Esophagus squamous epithelium (tissue), 5 donors: Measurements from ENCODE around the gene PPFIA4. TPM values are rescaled to one million over a fixed set of nuclear protein-coding genes. Genes with fewer than 3 reads are reported as not detected.
A peak's percentile ranks its signal among the peaks of the same experiment; 100 is the strongest.
"Not testable (repeated sequence)": the region's sequence is repeated elsewhere in the genome, so short reads cannot be mapped to it uniquely, and the experiment has no call there.

Experiments
- DNase-seq: peaks from one replicate; lab custom pipeline; 2025; lab: John Stamatoyannopoulos, UW
- H3K27ac ChIP-seq, 4 donors: fragments of 200-600 bp; sonication (generic); one replicate each; pipeline ENCODE4 v1.5.1; 2016 to 2019; ENCODE audit warnings: mild to moderate bottlenecking in 1 of 4
- H3K27me3 ChIP-seq, 4 donors: fragments of 200-600 bp; sonication (generic); 1 replicate in 3 of 4; 2 replicates in 1 of 4; pipeline versions ENCODE4 v1.5.1 to v1.6.0; 2017 to 2021; ENCODE audit warnings: antibody characterized with exemption in 1 of 4
- H3K36me3 ChIP-seq, 3 donors: fragments of 200-600 bp; sonication (generic); one replicate each; pipeline ENCODE4 v1.5.1; 2016 to 2019
- H3K4me1 ChIP-seq, 3 donors: fragments of 200-600 bp; sonication (generic); one replicate each; pipeline ENCODE4 v1.5.1; 2017 to 2019
- H3K4me3 ChIP-seq, 4 donors: fragments of 200-600 bp; sonication (generic); 1 replicate in 3 of 4; 2 replicates in 1 of 4; pipeline ENCODE4 v1.5.1; 2016 to 2019; ENCODE audit warnings: mild to moderate bottlenecking in 2 of 4, moderate library complexity in 1 of 4
- H3K9me3 ChIP-seq, 3 donors: fragments of 200-600 bp; sonication (generic); one replicate each; pipeline ENCODE4 v1.5.1; 2016 to 2019
- POLR2A ChIP-seq, 4 donors: fragments of 450-650 bp; IDR thresholded peaks; one replicate each; pipeline ENCODE4 v1.6.1; 2017; ENCODE audit warnings: antibody characterized with exemption in 4 of 4, mild to moderate bottlenecking in 4 of 4, moderate library complexity in 3 of 4
- WGBS, 2 donors: methylation state at CpG; one replicate each; pipeline ENCODE4 v1.1.5; 2018; 5-methylcytosine and 5-hydroxymethylcytosine counted together
- intact Hi-C: fragments of 100-400 bp; cut with DNase I; formaldehyde crosslinking; loops from one replicate; pipeline ENCODE4 v1.15.0; 2022
- total RNA-seq, 4 donors: library from RNA; depleted of rRNA; stranded (reverse); fragments of >200 nt; gene quantifications; one replicate each; pipeline ENCODE4 v1.1.0, GENCODE V29; 2016
- TF ChIP-seq, protein P1 (sequence below), 6 experiments: fragments of 450-650 bp in 4 of 6; fragments of 200-600 bp in 2 of 6; sonication (generic) in 2 of 6; IDR thresholded peaks; one replicate each; pipeline ENCODE4 v1.5.1; 2016 to 2019; ENCODE audit warnings: antibody characterized with exemption in 6 of 6, mild to moderate bottlenecking in 4 of 6, moderate library complexity in 4 of 6
- donor health status: DM: yes; HTN: yes; CAD: no.

PPFIA4 gene
- 1 to 10 TPM in 2 of 4 donors, under 1 TPM in 2; 0.35 to 1.7 (median 0.93) TPM for total RNA-seq

DNA sequence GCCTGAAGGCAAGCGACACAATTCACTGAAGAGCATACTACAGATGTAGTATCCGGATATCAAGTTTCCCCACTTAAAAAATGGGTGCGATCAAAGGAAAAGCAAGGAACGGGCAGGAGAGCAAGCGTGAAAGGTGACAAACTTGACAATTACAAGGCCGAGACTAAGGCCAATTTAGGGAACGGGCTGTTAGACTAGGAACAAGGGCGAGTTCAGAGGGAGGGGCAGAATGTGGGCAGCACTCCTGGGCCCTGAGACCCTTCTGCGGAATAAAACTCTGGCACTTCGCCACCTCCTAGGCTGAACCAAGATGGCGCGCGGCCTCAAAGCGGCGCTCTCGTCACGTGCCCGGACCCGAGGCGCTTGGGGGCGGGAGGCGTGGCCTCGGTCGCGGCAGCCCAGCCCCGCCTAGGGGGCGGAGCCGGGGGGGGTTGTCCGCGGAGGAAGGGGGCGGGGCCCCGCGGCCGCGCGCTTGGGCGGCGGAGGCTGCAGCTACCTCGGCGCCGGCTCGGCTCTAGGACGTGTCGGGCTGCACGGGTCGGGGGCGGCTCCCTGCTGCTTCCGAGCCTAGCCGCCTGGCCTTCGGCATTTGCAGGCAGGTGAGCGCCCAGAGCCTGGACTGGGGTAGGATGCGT, at the start of gene PPFIA4:
Gene PPFIA4 (plus strand): TSS at position 461 of the 635 bp plus-strand sequence. CDS start 12,518 bp downstream, outside the sequence.
- no peak for DNase-seq
- H3K4me3 ChIP-seq = peak within 1 kb of the TSS; percentile 41 to 77 (median 62)
- 63 to 72% methylated on average over 8 of the region's 52 CpGs for WGBS, 2 donors
- H3K27me3 ChIP-seq = peaks cover 0 to 14% (median 0%) of the 10 kb centered on the region in 4 donors
- H3K9me3 ChIP-seq = no peaks in the 10 kb centered on the region
- H3K27ac ChIP-seq = peak within 1 kb of the TSS; percentile 31 to 70 (median 40)
- peaks cover 5 to 37% (median 19%) of the 10 kb centered on the region in 3 donors for H3K36me3 ChIP-seq
- TF ChIP-seq, protein P1, sequence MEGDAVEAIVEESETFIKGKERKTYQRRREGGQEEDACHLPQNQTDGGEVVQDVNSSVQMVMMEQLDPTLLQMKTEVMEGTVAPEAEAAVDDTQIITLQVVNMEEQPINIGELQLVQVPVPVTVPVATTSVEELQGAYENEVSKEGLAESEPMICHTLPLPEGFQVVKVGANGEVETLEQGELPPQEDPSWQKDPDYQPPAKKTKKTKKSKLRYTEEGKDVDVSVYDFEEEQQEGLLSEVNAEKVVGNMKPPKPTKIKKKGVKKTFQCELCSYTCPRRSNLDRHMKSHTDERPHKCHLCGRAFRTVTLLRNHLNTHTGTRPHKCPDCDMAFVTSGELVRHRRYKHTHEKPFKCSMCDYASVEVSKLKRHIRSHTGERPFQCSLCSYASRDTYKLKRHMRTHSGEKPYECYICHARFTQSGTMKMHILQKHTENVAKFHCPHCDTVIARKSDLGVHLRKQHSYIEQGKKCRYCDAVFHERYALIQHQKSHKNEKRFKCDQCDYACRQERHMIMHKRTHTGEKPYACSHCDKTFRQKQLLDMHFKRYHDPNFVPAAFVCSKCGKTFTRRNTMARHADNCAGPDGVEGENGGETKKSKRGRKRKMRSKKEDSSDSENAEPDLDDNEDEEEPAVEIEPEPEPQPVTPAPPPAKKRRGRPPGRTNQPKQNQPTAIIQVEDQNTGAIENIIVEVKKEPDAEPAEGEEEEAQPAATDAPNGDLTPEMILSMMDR (IDR thresholded peaks at IDR 0.05) = peak in 1 of 6 experiments; percentile 7
- TF ChIP-seq POLR2A (IDR thresholded peaks at IDR 0.05) = peak in 1 of 4 donors; percentile 17
- intact Hi-C loops = no loop called here
- H3K4me1 ChIP-seq = peaks cover 6 to 33% (median 8%) of the 10 kb centered on the region in 3 donors

DNA sequence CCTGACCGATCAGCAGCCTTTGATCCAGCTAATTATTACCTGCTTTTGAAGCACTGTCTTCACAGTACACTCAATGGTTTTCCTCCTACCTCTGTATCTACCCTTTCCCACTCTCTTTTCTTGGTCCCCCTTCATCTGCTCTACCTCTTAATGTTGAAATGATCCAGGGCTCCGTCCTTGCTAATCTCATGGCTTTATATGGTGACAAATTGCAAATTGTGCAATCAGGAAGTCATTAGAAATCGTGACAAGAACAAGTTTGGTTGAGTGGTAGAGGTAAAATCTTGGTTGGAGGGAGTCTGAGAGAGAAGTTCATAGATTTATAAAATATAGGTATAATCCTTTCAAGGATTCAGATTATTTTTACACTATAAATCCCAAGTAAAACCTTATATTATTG, 49.7 kb upstream of the PPFIA4 start:
- no peak overlapping the region for H3K27ac ChIP-seq
- intact Hi-C loops = no loop called here
- WGBS, 2 donors = 25 to 34% methylated on average over 3 of the region's 3 CpGs

DNA sequence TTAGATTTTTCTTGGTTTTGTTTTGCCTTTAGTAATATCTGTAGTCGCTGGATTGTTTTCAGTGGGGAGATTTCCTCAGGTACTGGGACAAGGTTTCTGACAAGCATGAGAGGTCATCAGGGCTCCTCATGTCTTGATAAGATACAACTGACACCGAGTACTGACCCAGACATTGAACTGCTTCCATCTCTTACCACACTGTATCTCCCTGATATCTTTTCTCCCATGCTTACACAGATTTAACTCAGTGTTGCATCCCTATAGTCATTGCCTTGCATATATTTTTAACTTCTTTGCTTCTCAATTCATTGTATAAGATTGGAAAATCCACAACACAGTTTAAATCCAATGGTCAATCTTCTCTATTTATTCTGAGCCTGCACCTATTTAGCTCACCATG, 46.8 kb upstream of the PPFIA4 start:
- Histone ChIP-seq H3K4me3 (no peak overlapping the region), H3K27ac (no peak overlapping the region), H3K36me3 (no peaks in the 10 kb centered on the region), H3K9me3 (no peaks in the 10 kb centered on the region), H3K27me3 (peaks cover 0 to 42% (median 0%) of the 10 kb centered on the region in 4 donors), H3K4me1 (peaks cover 0 to 3% (median 0%) of the 10 kb centered on the region in 3 donors)
- TF ChIP-seq POLR2A (IDR thresholded peaks at IDR 0.05) = no peak
- TF ChIP-seq, protein P1 (IDR thresholded peaks at IDR 0.05) = no peak
- intact Hi-C loops = no loop called here
- no peak for DNase-seq
- 85 to 88% methylated on average over 2 of the region's 2 CpGs for whole genome bisulfite sequencing, 2 donors

More for the DNA sequence above, 49.7 kb upstream of the PPFIA4 start:
- TF ChIP-seq POLR2A (IDR thresholded peaks at IDR 0.05) = no peak
- TF ChIP-seq, protein P1 (IDR thresholded peaks at IDR 0.05) = no peak
- no peak for DNase-seq
- Histone ChIP-seq H3K27me3 (peaks cover 0 to 42% (median 0%) of the 10 kb centered on the region in 4 donors), H3K9me3 (no peaks in the 10 kb centered on the region), H3K4me3 (no peak overlapping the region), H3K36me3 (no peaks in the 10 kb centered on the region), H3K4me1 (peaks cover 0 to 3% (median 0%) of the 10 kb centered on the region in 3 donors)

GRCh38 chr1:202981939-202982338, 44.4 kb upstream of the PPFIA4 start:
- no peak for TF ChIP-seq POLR2A (IDR thresholded peaks at IDR 0.05)
- TF ChIP-seq, protein P1 (IDR thresholded peaks at IDR 0.05) = no peak
- 77 to 79% methylated on average over 2 of the region's 2 CpGs for WGBS, 2 donors
- Histone ChIP-seq H3K9me3 (no peaks in the 10 kb centered on the region), H3K27ac (no peak overlapping the region), H3K36me3 (no peaks in the 10 kb centered on the region), H3K4me3 (no peak overlapping the region), H3K4me1 (no peaks in the 10 kb centered on the region), H3K27me3 (peaks cover 0 to 30% (median 0%) of the 10 kb centered on the region in 4 donors)
- no peak for DNase-seq
- intact Hi-C loops = no loop called here

- peaks cover 0 to 28% (median 0%) of the 10 kb centered on the region in 4 donors for H3K27me3 ChIP-seq
- DNase-seq = no peak
- no peaks in the 10 kb centered on the region for H3K9me3 ChIP-seq
- no peaks in the 10 kb centered on the region for H3K36me3 ChIP-seq
- intact Hi-C loops = no loop called here
- no peak overlapping the region for H3K27ac ChIP-seq
- H3K4me3 ChIP-seq = no peak overlapping the region
- H3K4me1 ChIP-seq = no peaks in the 10 kb centered on the region
- WGBS, 2 donors = 60 to 76% methylated on average over 2 to 3 of the region's 3 CpGs
- no peak for TF ChIP-seq POLR2A (IDR thresholded peaks at IDR 0.05)
- TF ChIP-seq, protein P1 (IDR thresholded peaks at IDR 0.05) = no peak
These were observed 43.4 kb upstream of the PPFIA4 start for GRCh38 chr1:202982715-202983430.

DNA sequence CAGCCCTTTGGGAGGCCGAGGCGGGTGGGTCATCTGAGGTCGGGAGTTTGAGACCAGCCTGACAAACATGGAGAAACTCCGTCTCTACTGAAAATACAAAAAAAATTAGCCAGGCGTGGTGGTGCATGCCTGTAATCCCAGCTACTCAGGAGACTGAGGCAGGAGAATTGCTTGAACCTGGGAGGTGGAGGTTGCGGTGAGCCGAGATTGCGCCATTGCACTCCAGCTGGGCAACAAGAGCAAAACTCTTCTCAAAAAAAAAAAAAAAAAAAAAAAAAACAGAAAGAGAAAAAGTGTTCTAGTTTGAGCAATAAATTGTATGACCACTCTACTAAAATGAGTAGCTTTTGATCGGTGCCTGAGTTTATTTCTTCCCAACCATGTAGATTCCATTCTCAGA, 40.2 kb upstream of the PPFIA4 start:
- H3K4me1 ChIP-seq, H3K27ac ChIP-seq, DNase-seq, H3K9me3 ChIP-seq, H3K4me3 ChIP-seq, H3K36me3 ChIP-seq, intact Hi-C loops: not testable (repeated sequence)
- WGBS, 2 donors = 87 to 89% methylated on average over 5 to 6 of the region's 9 CpGs
- peaks cover 0 to 27% (median 0%) of the 10 kb centered on the region in 4 donors for H3K27me3 ChIP-seq
